ENCODE data around the gene SOX30.

- TF ChIP-seq CTCF (IDR thresholded peaks at IDR 0.05): no peak
- TF ChIP-seq POLR2A (IDR thresholded peaks at IDR 0.05): no peak
These were observed 30.0 kb upstream of the SOX30 start for GRCh38 chr5:157682257-157682656.

Data from testis (tissue), 2 donors.